ENCODE data around the gene WDR45B.

DNA sequence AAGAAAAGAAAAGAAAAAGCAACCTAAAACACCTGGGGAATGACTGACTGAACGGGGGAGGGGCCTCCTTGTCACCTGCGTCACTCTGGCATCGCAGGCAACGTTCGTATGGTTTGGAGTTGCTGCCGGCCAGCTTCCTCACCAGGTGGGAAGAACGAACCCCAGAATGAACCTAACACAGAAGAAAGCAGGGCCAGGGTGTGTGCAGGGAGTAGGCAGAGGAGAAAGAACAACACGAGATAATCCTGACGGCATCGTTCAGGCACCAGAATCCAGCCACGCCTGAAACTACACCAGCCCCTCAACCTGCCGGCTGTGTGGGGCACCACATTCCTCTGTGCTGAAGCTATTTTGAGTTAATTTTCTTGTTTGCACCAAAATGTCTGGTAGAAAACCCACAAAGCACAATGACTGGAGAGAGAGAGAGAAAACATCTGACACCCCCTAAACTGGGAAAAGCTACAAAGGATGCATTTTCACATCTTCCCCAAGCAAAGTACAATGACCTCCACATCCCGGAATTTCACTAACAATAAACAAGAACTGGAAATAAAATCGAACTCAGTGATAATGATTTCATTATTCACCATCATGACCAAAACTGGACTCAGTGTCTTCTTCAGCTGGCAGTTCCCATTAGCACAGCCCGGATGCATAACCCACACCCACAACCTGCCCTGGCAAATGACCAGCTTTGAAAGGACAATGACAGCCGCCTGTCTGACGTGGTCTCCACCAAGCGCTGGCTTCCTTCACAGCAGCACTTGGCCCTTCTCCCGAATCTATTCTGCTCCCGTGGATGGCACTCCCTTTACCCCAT lies 26.6 kb upstream of the WDR45B start:
- TF ChIP-seq POLR2AphosphoS5 (IDR thresholded peaks at IDR 0.05; ENCODE audit: low read depth, low read length) (no peak), CTCF (IDR thresholded peaks at IDR 0.05) (no peak), TCF7L2 (IDR thresholded peaks at IDR 0.05; ENCODE audit: low read depth, low read length) (no peak), SIN3A (IDR thresholded peaks at IDR 0.05; ENCODE audit: borderline replicate concordance, insufficient read depth, low read depth, low read length) (no peak)
- TF ChIP-seq, protein P1, sequence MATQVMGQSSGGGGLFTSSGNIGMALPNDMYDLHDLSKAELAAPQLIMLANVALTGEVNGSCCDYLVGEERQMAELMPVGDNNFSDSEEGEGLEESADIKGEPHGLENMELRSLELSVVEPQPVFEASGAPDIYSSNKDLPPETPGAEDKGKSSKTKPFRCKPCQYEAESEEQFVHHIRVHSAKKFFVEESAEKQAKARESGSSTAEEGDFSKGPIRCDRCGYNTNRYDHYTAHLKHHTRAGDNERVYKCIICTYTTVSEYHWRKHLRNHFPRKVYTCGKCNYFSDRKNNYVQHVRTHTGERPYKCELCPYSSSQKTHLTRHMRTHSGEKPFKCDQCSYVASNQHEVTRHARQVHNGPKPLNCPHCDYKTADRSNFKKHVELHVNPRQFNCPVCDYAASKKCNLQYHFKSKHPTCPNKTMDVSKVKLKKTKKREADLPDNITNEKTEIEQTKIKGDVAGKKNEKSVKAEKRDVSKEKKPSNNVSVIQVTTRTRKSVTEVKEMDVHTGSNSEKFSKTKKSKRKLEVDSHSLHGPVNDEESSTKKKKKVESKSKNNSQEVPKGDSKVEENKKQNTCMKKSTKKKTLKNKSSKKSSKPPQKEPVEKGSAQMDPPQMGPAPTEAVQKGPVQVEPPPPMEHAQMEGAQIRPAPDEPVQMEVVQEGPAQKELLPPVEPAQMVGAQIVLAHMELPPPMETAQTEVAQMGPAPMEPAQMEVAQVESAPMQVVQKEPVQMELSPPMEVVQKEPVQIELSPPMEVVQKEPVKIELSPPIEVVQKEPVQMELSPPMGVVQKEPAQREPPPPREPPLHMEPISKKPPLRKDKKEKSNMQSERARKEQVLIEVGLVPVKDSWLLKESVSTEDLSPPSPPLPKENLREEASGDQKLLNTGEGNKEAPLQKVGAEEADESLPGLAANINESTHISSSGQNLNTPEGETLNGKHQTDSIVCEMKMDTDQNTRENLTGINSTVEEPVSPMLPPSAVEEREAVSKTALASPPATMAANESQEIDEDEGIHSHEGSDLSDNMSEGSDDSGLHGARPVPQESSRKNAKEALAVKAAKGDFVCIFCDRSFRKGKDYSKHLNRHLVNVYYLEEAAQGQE (IDR thresholded peaks at IDR 0.05; ENCODE audit: insufficient read depth in 1 of 2, low read depth in 2 of 2, low read length in 1 of 2), result no peak
